H1 (cell line): ENCODE measurements around the gene SEC31A. TPM values are rescaled to one million over a fixed set of nuclear protein-coding genes. Genes with fewer than 3 reads are reported as not detected.

Source experiments
- CTCF ChIA-PET: fragments of 300-600 bp; sonication (Branson Sonifier 250); formaldehyde crosslinking; loops from one replicate; lab custom pipeline; 2021; ENCODE audit not compliant: partially characterized antibody; lab: Charles Lee
- POLR2A ChIA-PET: fragments of 300-600 bp; sonication (Branson Sonifier 250); formaldehyde crosslinking; loops from one replicate; lab custom pipeline; 2021; ENCODE audit warnings: inconsistent platforms; ENCODE audit not compliant: partially characterized antibody; lab: Charles Lee
- DNase-seq, 2 experiments: peaks; one replicate each; pipeline versions ENCODE4 v3.0.0 to v3.0.0-alpha.2; 2010 to 2022; ENCODE audit warnings: low spot score in 2 of 2, low read depth in 1 of 2, mixed read lengths in 1 of 2
- FAIRE-seq: peaks from 2 replicates; lab custom pipeline; 2011; peaks lifted over from hg19 to GRCh38; lab: Jason Lieb, UNC
- H2AFZ ChIP-seq: 2 replicates; pipeline ENCODE4 v1.8.1; 2012; ENCODE audit warnings: low read length, inconsistent platforms
- H2AK5ac ChIP-seq: 2 replicates; pipeline ENCODE4 v1.6.1; 2013; ENCODE audit warnings: low read depth, low read length
- H2BK120ac ChIP-seq: replicated peaks from 2 replicates; pipeline ENCODE3; 2013; ENCODE audit warnings: low read depth, low read length, inconsistent platforms
- H2BK12ac ChIP-seq: 2 replicates; pipeline ENCODE4 v1.6.1; 2013; ENCODE audit warnings: low read depth, low read length
- H2BK15ac ChIP-seq: 2 replicates; pipeline ENCODE4 v1.6.1; 2013; ENCODE audit warnings: low read length
- H2BK20ac ChIP-seq: 2 replicates; pipeline ENCODE4 v1.6.1; 2013; ENCODE audit warnings: low read length
- H2BK5ac ChIP-seq: 2 replicates; pipeline ENCODE4 v1.6.1; 2013; ENCODE audit warnings: low read depth, low read length
- H3K14ac ChIP-seq: 2 replicates; pipeline ENCODE4 v1.6.1; 2013; ENCODE audit warnings: inconsistent platforms; ENCODE audit not compliant: insufficient read length
- H3K18ac ChIP-seq: 2 replicates; pipeline ENCODE4 v1.6.1; 2013; ENCODE audit warnings: low read length; ENCODE audit errors: extremely low read depth
- H3K23ac ChIP-seq: 2 replicates; pipeline ENCODE4 v1.6.1; 2013; ENCODE audit warnings: inconsistent platforms; ENCODE audit not compliant: insufficient read length
- H3K23me2 ChIP-seq: 2 replicates; pipeline ENCODE4 v1.6.1; 2013; ENCODE audit warnings: low read depth, low read length
- H3K27ac ChIP-seq: 2 replicates; pipeline ENCODE4 v1.6.1; 2011; ENCODE audit warnings: low read depth, low read length, inconsistent platforms
- H3K27me3 ChIP-seq, 4 experiments: replicated peaks in 1 of 4; 1 replicate in 1 of 4; 2 replicates in 3 of 4; pipeline versions ENCODE4 v1.6.1 to v1.8.1; 2011 to 2013; ENCODE audit warnings: low read length in 3 of 4, mild to moderate bottlenecking in 3 of 4, inconsistent platforms in 2 of 4, mixed read lengths in 2 of 4, moderate library complexity in 1 of 4; ENCODE audit not compliant: control insufficient read depth in 3 of 4, insufficient read depth in 3 of 4; ENCODE audit errors: extremely low read depth in 1 of 4
- H3K36me3 ChIP-seq, 4 experiments: 2 replicates each; pipeline versions ENCODE4 v1.6.1 to v1.8.1; 2011 to 2013; ENCODE audit warnings: mild to moderate bottlenecking in 4 of 4, low read length in 3 of 4, moderate library complexity in 2 of 4, control low read depth in 1 of 4, inconsistent platforms in 1 of 4; ENCODE audit not compliant: insufficient read depth in 4 of 4, control insufficient read depth in 2 of 4
- H3K4ac ChIP-seq: replicated peaks from 2 replicates; pipeline ENCODE3; 2013; ENCODE audit warnings: low read length, low read depth, mixed read lengths, inconsistent platforms; ENCODE audit not compliant: insufficient read length
- H3K4me1 ChIP-seq, 4 experiments: replicated peaks in 1 of 4; 1 replicate in 1 of 4; 2 replicates in 3 of 4; pipeline versions ENCODE4 v1.6.1 to v1.8.1; 2011 to 2013; ENCODE audit warnings: low read length in 3 of 4, inconsistent platforms in 2 of 4, mixed read lengths in 1 of 4; ENCODE audit not compliant: insufficient read depth in 4 of 4, control insufficient read depth in 3 of 4
- H3K4me2 ChIP-seq, 2 experiments: 2 replicates each; pipeline versions ENCODE4 v1.6.1 to v1.8.1; 2011 to 2013; ENCODE audit warnings: low read depth in 2 of 2, low read length in 2 of 2, control low read depth in 1 of 2, inconsistent platforms in 1 of 2, mild to moderate bottlenecking in 1 of 2; ENCODE audit not compliant: insufficient read depth in 1 of 2
- H3K4me3 ChIP-seq, 4 experiments: fragments of 200-600, 300-600 bp in 1 of 4; sonication (generic), shearing (Covaris generic), sonication (Bioruptor Twin) in 1 of 4; 2 replicates each; pipeline versions ENCODE4 v1.5.1 to v1.8.1; 2011 to 2016; ENCODE audit warnings: low read length in 4 of 4, low read depth in 3 of 4, control low read depth in 2 of 4, inconsistent platforms in 2 of 4, mild to moderate bottlenecking in 2 of 4, mixed read lengths in 1 of 4, moderate library complexity in 1 of 4; ENCODE audit not compliant: insufficient read depth in 2 of 4; ENCODE audit errors: extremely low read depth in 1 of 4
- H3K56ac ChIP-seq: replicated peaks from 2 replicates; pipeline ENCODE3; 2013; ENCODE audit warnings: low read depth, mild to moderate bottlenecking, mixed read lengths, low read length, inconsistent platforms; ENCODE audit not compliant: insufficient read length
- H3K79me1 ChIP-seq: 2 replicates; pipeline ENCODE4 v1.6.1; 2013; ENCODE audit warnings: low read depth, low read length, control low read depth
- H3K79me2 ChIP-seq, 2 experiments: 2 replicates each; pipeline versions ENCODE4 v1.6.1 to v1.8.1; 2012 to 2013; ENCODE audit warnings: low read length in 2 of 2, mild to moderate bottlenecking in 2 of 2, inconsistent platforms in 1 of 2; ENCODE audit not compliant: insufficient read depth in 2 of 2, control insufficient read depth in 1 of 2
- H3K9ac ChIP-seq, 4 experiments: replicated peaks in 1 of 4; 1 replicate in 1 of 4; 2 replicates in 3 of 4; pipeline versions ENCODE4 v1.6.1 to v1.8.1; 2011 to 2013; ENCODE audit warnings: low read depth in 3 of 4, low read length in 3 of 4, control low read depth in 2 of 4, mild to moderate bottlenecking in 2 of 4, moderate library complexity in 2 of 4, inconsistent platforms in 1 of 4; ENCODE audit errors: extremely low read depth in 1 of 4
- H3K9me3 ChIP-seq, 2 experiments: 2 replicates each; pipeline versions ENCODE4 v1.6.1 to v1.8.1; 2012 to 2013; ENCODE audit warnings: mild to moderate bottlenecking in 2 of 2, moderate library complexity in 2 of 2, control low read depth in 1 of 2, inconsistent platforms in 1 of 2, low read depth in 1 of 2, low read length in 1 of 2, mixed read lengths in 1 of 2; ENCODE audit not compliant: insufficient read depth in 2 of 2
- H4K20me1 ChIP-seq, 2 experiments: replicated peaks in 1 of 2; 2 replicates each; pipeline versions ENCODE3 to v1.8.1; 2011 to 2013; ENCODE audit warnings: inconsistent platforms in 2 of 2, low read length in 2 of 2, mild to moderate bottlenecking in 1 of 2; ENCODE audit not compliant: insufficient read depth in 2 of 2, control insufficient read depth in 1 of 2
- H4K5ac ChIP-seq: 2 replicates; pipeline ENCODE4 v1.6.1; 2013; ENCODE audit warnings: low read length, low read depth, mixed read lengths, inconsistent platforms; ENCODE audit not compliant: insufficient read length
- H4K8ac ChIP-seq: 2 replicates; pipeline ENCODE4 v1.8.0; 2013; ENCODE audit warnings: mild to moderate bottlenecking, moderate library complexity, low read length, inconsistent platforms; ENCODE audit not compliant: insufficient read depth; ENCODE audit errors: extremely low read depth
- H4K91ac ChIP-seq: replicated peaks from 2 replicates; pipeline ENCODE3; 2013; ENCODE audit warnings: low read length, mixed read lengths, inconsistent platforms; ENCODE audit not compliant: insufficient read length
- ATF3 ChIP-seq: IDR thresholded peaks from 2 replicates; pipeline ENCODE4 v1.6.1; 2011; ENCODE audit warnings: low read depth, mild to moderate bottlenecking, low read length; ENCODE audit not compliant: insufficient read depth
- BACH1 ChIP-seq: IDR thresholded peaks from 2 replicates; pipeline ENCODE4 v1.6.1; 2012; ENCODE audit warnings: low read length, improper control_type of control experiment
- BCL11A ChIP-seq, 2 experiments: IDR thresholded peaks; one replicate each; pipeline ENCODE4 v1.6.1; 2011; ENCODE audit warnings: low read depth in 2 of 2, low read length in 2 of 2, mild to moderate bottlenecking in 2 of 2
- CBX8 ChIP-seq: fragments of 300-800, 300-1000 bp; sonication (generic); IDR thresholded peaks from 2 replicates; pipeline ENCODE4 v1.7.1; 2016; ENCODE audit warnings: low read depth, low read length, borderline replicate concordance
- CEBPB ChIP-seq: IDR thresholded peaks from 2 replicates; pipeline ENCODE4 v1.6.1; 2012; ENCODE audit warnings: low read depth, low read length
- CREB1 ChIP-seq: IDR thresholded peaks from 2 replicates; pipeline ENCODE4 v1.6.1; 2012; ENCODE audit warnings: inconsistent platforms
- CTBP2 ChIP-seq: IDR thresholded peaks from 2 replicates; pipeline ENCODE4 v1.7.0; 2011; ENCODE audit warnings: borderline replicate concordance, mild to moderate bottlenecking, moderate library complexity, mixed read lengths, low read length; ENCODE audit not compliant: insufficient read depth, insufficient read length
- FOSL1 ChIP-seq: IDR thresholded peaks from 2 replicates; pipeline ENCODE4 v1.6.1; 2011; ENCODE audit warnings: mild to moderate bottlenecking, low read depth, low read length, moderate library complexity; ENCODE audit not compliant: insufficient read depth
- PHF8 ChIP-seq: fragments of 200-600 bp; sonication (generic); conservative IDR thresholded peaks from 2 replicates; pipeline ENCODE4 v1.7.1; 2012; ENCODE audit warnings: low read depth, mild to moderate bottlenecking, inconsistent platforms, low read length, moderate library complexity
- SAP30 ChIP-seq: fragments of 300-600 bp; sonication (generic); IDR thresholded peaks from 2 replicates; pipeline ENCODE4 v1.7.1; 2012; ENCODE audit warnings: low read length, moderate library complexity, mild to moderate bottlenecking, inconsistent platforms; ENCODE audit not compliant: insufficient read depth, insufficient replicate concordance
- SIX5 ChIP-seq: IDR thresholded peaks from 2 replicates; pipeline ENCODE4 v1.6.1; 2011; ENCODE audit warnings: mild to moderate bottlenecking, low read depth, low read length
- SUZ12 ChIP-seq: fragments of 200-600 bp; sonication (generic); IDR thresholded peaks from 2 replicates; pipeline ENCODE4 v1.6.1; 2012; ENCODE audit warnings: mild to moderate bottlenecking, inconsistent platforms, low read length, moderate library complexity, mixed read lengths
- USF2 ChIP-seq: IDR thresholded peaks from 2 replicates; pipeline ENCODE4 v1.6.1; 2011; ENCODE audit warnings: low read length, improper control_type of control experiment
- WGBS, 2 experiments: shearing (Covaris generic) in 1 of 2; methylation state at CpG; one replicate each; pipeline versions ENCODE4 v1.1.6 to v1.1.7; 2013 to 2015; ENCODE audit warnings: low lambda C conversion rate in 2 of 2, mixed read lengths in 2 of 2, inconsistent platforms in 1 of 2, low coverage in 1 of 2, missing lambda C conversion rate in 1 of 2; ENCODE audit not compliant: insufficient replicate concordance in 2 of 2, insufficient coverage in 1 of 2, insufficient read length in 1 of 2; ENCODE audit errors: extremely low coverage in 1 of 2, missing lambda C conversion rate in 1 of 2; 5-methylcytosine and 5-hydroxymethylcytosine counted together
- polyA plus RNA-seq, 7 experiments: library from polyadenylated mRNA; depleted of rRNA in 3 of 7; stranded (reverse) in 5 of 7; unstranded in 2 of 7; fragments of >200 nt in 5 of 7; fragments of 200-250 nt in 2 of 7; gene quantifications; 1 replicate in 5 of 7; 2 replicates in 1 of 7; 4 replicates in 1 of 7; pipeline versions ENCODE4 v1.2.1 to v1.2.3, GENCODE V29; 2011 to 2013; ENCODE audit warnings: missing spikeins in 2 of 7, mixed read lengths in 2 of 7
- total RNA-seq: library from RNA; stranded (reverse); fragmentation: NEBNext Ultra II Directional; extraction: Animal tissue kit (Norgen Biotek cat#: 25700); gene quantifications from 2 replicates; pipeline ENCODE4 v1.2.1, GENCODE V29; 2021

The SEC31A gene
- total and polyA plus RNA-seq, 2 of the 8 experiments (the other 6 are each of a cell fraction or from before 2014, with no cell fraction given), result 112 to 125 TPM

DNA sequence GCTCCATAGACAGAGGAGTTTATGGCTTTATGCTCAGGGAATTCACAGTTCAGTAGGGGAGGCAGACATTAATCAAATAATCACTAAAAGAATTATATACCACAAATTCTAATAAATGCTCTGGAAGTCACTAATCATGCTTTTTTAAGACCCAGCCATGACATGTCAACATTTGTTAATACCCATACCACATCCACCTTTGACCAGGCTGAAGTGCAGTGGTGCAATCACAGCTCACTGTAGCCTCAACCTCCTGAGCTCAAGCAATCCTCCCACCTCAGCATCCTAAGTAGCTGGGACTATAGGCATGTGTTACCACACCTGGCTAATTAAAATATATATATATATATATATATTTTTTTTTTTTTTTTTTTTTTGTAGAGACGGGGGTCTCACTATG is 79.6 kb downstream of the SEC31A start:
- no peak overlapping the region for H3K14ac ChIP-seq
- no peak overlapping the region for H4K5ac ChIP-seq
- POLR2A ChIA-PET, result no interaction called here
- H3K9me3 ChIP-seq, result no peaks in the 10 kb centered on the region; a peak in 1 of 4 replicates
- H3K4me3 ChIP-seq, result no peak overlapping the region
- peaks cover 10 to 41% (median 37%) of the 10 kb centered on the region in 4 experiments for H3K27me3 ChIP-seq
- no peaks in the 10 kb centered on the region for H3K23me2 ChIP-seq
- H2BK120ac ChIP-seq, result no peak overlapping the region
- no peak overlapping the region for H2BK5ac ChIP-seq
- H4K8ac ChIP-seq, result no peak overlapping the region
- H3K79me1 ChIP-seq, result no peaks in the 10 kb centered on the region
- no peak overlapping the region for H4K91ac ChIP-seq
- H2BK15ac ChIP-seq, result no peak overlapping the region
- peak overlapping the region in 1 of 2 experiments; percentile 4; a peak in 1 of 4 replicates for H3K4me2 ChIP-seq
- H3K79me2 ChIP-seq, result no peaks in the 10 kb centered on the region
- WGBS, 2 experiments, result no CpG with 5 or more reads among the region's 1 CpG
- CTCF ChIA-PET, result interaction anchor here (0.9 to 3.6 kb wide), 3 partner anchors 11 to 451 kb away, joined by 3 to 14 read pairs (median 3); no protein-coding TSS in a partner anchor
- H3K4ac ChIP-seq, result no peak overlapping the region
- no peak overlapping the region for H3K23ac ChIP-seq
- no peak overlapping the region for H2BK12ac ChIP-seq
- no peak overlapping the region for H2BK20ac ChIP-seq
- FAIRE-seq (no peak), DNase-seq (no peak)
- H3K18ac ChIP-seq, result no peak overlapping the region
- H3K9ac ChIP-seq, result no peak overlapping the region
- no peaks in the 10 kb centered on the region for H3K36me3 ChIP-seq
- peaks cover 2 to 3% of the 10 kb centered on the region in 2 experiments for H4K20me1 ChIP-seq
- H3K4me1 ChIP-seq, result peaks cover 0 to 2% (median 0%) of the 10 kb centered on the region in 4 experiments; a peak in 2 of 7 replicates
- no peak overlapping the region for H3K56ac ChIP-seq
- H3K27ac ChIP-seq, result no peak overlapping the region
- no peak overlapping the region for H2AK5ac ChIP-seq
- H2AFZ ChIP-seq, result no peak overlapping the region
- TF ChIP-seq CREB1 (no peak), PHF8 (no peak), SAP30 (no peak), USF2 (no peak), CTBP2 (no peak), BCL11A (IDR thresholded peaks at IDR 0.05; ENCODE audit: low read depth in 2 of 2, low read length in 2 of 2) (no peak), FOSL1 (no peak), BACH1 (no peak), CBX8 (no peak), ATF3 (no peak), SUZ12 (no peak), SIX5 (no peak), CEBPB (no peak)
